GM19455 (cell line): ENCODE measurements around the gene IFITM10.

Source experiments
- ATAC-seq: cut with Tn5 transposase; IDR thresholded peaks from one replicate; pipeline ENCODE4 v1.9.1; 2021; ENCODE audit not compliant: unreplicated experiment

IFITM10 gene

DNA sequence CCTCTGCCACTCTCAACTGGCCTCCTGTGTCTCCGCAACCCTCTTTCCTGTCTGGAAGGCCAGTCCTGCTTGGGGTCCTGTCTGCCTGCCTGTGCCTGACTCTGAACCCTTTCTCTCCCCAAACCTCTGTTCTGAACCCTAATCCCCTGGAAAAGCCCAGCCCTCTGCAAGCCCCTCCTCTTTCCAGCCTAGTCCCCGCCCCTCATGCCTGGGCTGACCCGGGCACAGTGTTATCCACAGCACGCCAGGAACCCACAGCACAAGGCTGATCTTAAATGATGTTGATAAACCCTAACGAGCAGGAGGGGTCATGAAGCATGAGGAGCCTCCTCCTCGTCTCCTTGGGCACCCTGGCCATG is at the start of gene IFITM10:
TSS of gene IFITM10 (minus strand) at position 115 of the 359 bp plus-strand sequence. CDS start 153 bp downstream, outside the sequence.
- ATAC-seq = no peak

DNA sequence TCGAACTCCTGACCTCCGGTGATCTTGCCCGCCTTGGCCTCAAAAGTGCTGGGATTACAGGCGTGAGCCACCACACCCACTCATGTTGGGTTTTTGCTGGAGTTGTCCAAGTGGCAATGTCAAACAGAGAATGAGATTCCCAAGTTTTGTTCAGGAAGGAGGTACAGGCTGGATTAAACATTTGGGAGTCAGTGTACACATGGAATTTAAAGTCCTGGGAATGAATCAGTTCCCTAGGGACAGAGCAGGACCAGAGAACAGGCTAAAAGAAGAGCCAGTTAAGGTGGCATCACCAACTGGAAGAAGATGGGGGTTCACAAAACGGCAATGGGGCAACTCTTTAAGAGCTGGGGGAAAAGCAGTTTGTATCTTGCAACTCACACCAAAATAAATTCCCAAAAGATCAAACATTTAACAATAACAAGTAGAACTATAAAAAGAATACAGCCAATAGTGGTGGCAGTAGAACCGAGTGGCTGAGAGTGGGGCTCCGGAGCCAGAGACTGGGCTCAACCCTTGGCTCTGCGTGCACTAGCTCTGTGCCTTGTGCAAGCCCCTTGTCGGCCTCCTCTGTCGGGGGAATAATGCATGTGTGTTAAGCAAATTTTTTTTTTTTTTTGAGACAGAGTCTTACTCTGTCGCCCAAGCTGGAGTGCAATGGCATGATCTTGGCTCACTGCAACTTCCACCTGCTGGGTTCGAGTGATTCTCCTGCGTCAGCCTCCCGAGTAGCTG is 47.2 kb upstream of the IFITM10 start:
- no peak for ATAC-seq

DNA sequence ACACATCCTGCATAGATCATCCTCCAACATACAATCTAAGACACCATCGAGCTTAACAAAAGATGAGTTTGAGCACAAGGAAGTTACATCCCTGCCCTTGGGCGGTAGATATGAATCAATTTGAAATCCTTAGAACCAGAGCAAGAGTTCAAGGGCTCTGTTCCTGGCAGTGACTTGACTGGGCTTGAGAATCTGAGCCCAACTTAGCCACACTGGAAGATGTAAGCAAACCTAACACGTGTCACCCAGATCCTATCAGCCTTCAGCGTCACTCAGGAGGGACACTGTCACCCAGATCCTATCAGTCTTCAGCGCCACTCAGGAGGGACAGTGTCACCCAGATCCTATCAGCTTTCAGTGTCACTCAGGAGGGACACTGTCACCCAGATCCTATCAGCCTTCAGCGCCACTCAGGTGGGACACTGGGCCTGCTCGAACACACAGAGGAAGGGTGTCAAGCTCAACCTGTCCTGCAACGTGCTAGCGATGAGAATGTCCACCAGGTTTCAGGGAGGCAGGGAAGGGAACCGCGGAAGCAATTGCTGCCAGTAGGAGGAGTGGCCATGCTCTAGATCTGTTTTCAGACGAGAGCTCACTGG is 46.1 kb upstream of the IFITM10 start:
- no peak for ATAC-seq

DNA sequence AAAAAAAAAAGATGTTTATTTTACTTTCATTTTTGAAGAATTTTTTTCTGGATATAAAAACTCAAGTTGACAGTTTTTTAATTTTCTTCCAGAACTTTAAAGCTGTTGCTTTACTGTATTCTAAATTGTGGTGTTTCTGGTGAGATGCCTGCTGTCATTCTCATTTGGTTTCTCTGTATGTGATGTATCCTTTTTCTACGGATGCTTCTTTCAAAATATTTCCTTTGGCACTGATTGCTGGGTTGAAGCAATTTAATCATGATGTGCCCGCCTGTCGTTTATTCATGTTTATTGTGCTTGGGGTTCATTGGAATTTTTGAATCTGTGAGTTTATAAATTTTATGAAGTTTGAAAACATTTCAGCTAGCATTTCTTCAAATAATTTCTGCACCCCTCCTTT is 42.7 kb upstream of the IFITM10 start:
- no peak for ATAC-seq

DNA sequence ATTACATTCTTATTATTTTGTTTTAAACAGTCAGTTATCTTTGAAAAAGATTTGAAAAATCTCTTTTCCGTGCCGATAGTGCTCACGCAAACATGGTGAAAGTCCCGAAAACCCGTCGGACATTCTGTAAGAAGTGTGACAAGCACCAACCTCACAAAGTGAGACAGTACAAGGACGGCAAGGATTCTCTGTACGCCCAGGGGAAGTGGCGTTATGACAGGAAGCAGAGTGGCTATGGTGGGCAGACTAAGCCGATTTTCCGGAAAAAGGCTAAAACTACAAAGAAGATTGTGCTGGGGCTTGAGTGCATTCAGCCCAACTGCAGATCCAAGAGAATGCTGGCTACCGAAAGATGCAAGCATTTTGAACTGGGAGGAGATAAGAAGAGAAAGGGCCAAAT is 42.1 kb upstream of the IFITM10 start:
- no peak for ATAC-seq

DNA sequence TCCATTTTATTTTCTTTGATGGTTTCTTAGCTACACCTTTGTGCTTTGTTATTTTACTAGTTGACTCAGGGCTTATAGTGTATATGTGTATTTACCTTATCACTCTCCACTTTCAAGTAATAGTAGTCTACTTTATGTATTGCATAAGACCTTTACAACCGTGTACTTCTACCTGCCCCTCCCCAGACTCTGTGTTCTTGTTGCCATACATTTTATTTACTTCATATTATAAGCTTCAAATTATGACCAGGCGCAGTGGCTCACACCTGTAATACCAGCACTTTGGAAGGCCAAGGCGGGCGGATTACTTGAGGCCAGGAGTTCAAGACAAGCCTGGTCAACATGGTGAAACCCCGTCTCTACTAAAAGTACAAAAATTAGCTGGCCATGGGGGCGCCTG is 41.5 kb upstream of the IFITM10 start:
- no peak for ATAC-seq

DNA sequence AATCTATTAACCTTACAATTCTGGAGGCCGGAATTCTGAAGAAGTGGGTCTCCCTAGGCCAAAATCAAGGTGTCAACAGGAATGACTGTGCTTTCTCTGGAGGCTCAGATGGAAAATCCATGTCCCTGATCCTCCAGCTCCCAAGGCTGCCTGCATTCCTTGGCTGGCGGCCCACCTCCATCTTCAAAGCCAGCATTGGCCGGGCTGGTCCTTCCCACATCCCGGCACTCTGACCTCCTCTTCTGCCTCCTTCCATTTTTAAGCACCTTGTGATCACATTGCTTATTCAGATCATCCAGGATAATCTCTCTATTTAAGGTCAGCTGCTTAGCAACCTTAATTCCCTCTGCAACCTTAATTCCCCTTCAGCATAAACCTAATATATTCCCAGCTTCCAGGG is 36.1 kb upstream of the IFITM10 start:
- ATAC-seq = no peak

DNA sequence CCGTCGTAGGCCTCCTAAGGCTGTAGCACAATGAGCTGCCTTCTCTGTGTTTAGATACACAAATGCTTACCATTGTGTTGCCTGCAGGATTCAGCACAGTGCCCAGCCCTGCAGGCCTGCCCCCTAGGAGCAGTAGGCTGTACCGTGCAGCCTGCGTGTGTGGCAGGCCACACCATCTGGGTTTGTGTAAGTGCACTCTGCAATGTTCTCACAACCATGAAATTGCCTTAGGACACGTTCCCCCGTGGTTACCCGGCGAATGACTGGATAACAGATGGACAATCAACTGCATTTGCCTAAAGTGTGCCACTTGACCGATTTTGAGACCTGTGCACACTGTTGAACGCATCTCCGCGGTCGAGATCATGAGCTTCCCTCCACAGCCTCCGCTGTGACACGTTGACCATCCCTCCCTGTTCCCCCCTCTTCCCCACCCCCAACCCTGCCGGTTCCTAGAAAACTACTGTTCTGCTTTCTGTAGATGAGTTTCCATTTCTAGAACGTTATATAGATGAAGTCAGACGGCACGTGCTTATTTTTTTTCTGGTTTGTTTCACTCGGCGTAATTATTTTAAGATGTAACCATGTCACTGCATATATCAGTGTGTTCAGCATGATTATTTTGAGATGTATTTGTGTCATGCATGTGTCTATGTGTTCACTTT is 35.5 kb upstream of the IFITM10 start:
- no peak for ATAC-seq

DNA sequence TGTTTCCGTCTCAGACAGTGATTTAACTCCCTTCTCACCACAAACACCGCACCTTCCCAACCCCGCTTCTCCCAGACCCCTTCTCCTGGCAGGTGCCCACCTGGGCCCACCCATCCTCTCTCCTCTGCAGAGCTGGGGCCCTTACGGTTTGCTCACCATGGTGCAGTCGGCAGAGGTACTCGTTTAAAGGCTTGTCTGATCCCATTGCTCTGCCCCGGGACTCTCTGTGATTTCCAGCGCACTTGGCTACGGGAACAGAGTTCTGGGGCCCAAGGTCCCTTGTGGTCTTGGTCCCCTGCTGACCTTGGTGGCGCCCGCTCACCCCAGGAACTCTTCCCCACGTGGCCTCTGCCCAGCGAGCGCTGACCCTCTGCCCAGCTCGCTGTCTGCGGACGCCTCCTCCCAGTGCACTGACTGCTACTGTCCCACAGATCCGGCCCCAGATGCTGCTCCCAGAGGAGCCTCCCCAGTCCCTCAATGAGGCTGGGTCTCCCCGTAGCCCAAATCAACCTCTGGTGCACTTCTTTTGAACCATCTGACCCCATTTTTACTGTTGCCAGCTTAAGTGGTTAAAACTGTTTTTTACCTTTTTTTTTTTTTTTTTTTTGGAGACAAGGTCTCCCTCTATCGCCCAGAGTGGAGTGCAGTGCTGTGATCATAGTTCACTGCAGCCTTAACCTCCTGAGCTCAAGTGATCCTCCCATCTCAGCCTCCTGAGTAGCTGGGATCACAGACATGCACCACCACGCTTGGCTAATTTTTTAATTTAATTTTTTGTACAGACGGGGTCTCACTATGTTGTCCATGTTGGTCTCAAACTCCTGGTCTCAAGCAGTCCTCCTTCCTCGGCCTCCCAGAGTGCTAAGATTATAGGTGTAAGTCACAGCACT is 34.6 kb upstream of the IFITM10 start:
- ATAC-seq = no peak

DNA sequence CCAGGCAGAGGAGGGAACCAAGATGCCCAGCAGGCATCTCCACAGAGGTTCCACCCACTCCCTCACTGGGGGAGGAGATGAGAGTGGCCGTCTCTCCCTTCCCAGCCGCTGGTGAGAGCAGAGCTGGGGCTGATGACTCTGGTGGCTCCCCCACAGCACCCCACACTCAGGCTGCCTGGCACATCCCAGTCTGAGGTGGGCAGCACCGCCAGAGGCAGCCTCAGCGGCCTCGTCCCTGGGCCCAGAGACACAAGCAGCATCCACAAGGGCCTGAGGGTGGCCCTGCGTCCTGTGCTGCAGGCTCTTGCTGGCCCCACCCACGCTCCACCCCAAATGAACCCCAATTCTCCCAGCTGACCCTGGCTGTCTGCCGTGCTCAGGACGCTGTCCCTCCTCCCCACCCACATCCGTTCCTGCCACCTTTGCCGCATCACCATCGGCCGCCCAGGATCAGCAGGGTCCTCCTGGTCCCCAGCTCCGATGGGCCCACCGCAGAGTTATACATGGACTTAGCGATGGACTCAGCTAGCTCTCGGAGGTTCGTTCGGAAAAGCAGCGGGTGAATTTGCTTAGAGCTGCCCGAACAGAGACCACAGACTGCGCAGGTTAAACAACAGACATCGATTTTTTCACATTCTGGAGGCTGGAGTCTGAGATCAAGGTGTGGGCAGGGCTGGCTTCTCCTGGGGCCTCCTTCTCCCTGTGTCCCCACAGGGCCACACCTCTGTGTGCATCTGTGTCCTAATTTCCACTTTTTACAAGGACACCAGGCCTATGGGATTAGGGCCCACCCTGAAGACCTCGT is 33.5 kb upstream of the IFITM10 start:
- ATAC-seq = no peak

DNA sequence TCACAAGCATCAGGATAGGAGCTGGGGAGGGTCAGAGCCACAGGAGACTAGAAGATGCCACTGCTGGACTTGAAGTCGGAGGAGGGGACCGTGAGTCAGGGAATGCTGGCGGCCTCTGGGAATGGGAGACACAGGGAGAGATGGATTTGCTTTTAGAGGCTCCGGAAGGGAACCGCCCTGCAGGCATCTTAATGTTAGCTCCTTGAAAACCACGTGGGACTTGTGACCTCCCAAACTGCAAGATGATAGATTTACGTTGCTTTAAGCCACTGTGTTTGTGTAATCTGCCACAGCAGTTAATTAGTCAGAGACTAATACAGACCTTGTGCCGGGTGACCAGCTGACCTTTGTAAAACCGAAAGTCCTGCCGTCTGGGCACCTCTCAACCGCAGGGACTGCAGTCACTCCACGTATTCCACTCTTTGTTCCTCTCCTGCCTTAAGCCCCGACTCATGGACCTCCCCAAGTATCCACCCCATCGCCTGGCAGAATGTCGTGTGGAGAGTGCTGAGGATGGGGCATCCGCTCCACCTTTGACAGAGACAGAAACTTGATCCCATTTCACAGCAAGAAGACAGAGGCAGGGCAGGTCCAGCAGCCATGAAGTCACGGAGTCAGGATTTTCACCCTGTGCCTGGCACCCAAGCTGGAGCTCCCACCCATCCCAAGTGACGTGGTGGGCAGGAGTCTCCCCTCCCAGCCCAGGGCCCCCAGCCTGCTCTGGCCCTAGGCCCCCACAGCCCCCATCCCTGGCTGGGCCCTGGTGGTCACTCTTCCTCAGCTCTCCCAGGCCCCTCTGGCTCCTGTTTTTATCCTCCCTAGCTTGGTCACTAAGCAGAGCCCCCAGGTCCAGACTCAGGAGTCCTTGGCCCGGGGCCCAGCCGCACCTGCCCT is 32.7 kb upstream of the IFITM10 start:
- no peak for ATAC-seq

DNA sequence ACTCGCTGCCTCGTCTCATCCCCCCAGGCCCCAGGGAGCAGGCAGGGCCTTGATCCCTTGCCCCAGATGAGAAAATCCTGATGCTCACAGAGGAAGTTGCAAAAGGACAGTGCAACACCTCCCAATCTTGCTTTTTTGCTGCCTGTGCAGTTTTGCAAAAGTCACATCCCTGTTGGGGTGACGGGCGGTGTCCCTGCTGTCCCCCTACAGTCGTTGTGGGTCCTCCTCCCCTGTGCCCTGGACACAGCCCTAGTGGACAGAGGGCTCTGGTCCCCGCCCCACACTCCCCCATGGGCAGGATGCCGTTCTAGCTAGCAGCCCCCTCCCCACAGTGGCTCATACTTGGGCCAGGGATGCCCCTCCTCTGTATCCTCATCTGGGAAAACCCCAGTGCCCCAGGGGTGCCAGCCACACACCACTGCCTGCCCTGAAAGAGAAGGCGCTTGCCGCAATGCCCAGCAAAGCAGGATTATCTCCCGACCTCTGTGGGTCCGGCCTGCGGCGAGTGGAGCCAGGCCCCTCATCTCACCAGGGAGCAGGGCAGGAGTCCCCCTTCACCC is 31.7 kb upstream of the IFITM10 start:
- ATAC-seq = no peak

DNA sequence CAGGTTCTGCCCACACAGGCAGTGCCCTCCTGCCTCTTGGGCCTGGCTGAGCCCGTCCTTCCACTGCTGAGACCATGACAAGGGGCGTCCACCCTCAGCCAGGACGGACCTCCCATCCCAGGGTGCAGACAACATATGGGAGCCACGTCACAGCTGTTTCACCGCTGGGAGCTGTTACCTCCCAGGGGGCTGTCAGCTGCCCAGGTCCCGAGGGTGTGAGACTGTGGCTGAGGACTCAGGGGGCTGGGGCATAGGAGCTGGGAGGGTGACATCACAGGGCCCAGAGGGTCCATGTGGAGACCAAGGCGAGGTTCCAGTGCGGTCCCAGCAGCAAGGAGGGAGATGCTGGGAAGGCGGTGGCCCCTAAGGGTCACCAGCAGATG is 31.2 kb upstream of the IFITM10 start:
- ATAC-seq = no peak

DNA sequence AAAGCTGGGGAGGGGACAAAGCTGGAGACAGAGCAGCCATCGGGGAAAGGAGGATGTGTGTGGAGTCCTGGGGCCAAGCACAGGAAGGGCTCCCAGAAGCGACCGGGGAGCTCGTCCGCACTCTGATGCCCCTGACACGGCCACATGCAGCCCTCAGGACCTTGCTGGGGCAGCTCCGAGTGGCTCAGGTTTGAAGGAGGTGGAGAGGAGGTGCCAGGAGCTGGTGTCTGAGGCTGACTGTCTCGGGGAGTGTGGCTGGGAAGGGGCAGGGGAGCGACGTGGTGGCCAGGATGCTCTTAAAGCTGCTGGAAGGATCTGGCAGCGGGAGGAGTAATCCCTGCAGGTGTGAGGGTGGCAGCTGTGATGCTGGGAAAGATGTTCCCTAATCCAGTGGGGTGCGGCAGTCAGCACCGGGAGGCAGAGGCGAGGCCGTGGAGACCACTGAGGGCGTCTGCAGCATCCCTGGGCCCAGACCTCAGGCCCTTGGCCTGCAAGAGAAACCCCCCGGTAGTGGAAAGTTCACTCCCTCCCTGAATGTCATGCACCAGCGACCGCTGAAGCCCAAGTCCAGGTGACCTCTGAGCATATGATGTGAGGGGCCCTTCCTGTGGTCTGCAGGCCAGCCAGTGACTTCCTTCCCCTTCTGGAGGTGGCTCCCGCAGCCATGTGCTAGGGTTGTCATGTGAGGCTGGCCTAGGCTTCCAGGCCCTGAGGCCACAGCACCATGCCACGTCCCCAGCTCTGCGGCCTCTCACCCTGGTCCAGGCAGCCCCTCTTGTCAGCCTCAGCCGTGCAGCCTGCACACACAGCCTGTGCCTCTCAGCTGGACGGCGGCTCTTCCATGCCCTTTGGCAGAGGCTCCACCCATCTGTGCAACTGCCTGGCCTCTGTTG is 30.6 kb upstream of the IFITM10 start:
- no peak for ATAC-seq

DNA sequence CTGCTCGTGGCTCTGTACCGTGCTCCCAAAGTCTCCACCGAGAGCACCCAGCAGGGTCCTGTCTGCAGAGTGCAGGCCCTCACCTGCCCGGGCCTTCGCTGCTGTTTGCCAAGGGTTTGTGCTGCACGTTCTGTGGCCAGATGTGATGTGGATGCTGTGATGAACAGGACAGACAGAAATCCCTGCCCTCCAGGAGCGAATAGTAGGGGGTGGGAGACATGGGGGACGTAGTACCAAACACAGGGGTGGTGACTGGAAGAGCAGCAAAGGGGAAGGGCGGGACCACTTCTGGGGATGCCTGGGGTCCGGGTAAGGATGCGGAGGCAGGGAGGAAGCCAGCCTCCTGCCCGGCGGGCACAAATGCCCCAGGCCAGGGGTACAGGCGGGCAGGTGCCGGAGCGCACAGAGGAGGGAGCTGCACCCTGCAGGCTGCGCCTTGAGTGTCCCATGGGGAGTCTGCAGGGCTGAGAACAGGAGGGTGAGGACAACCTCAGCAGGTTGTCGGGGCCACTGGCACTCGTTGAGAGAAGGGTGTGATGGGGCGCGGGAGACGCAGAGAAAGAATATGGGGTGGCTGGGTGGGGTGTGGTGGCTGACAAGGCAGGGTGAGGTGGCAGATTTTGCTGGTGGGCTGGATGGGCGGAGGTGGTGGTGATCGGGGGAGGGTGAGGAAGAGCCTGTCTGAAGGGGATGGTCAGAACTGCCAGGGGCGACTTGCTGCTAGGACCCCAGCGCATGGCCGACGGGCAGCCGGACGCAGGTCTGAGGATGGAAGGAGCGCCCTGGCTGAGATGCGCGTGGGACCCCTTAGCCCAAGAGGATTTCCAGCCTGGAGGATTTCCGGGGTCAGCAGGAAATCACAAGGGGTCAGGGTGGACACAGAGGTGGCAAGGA is 29.7 kb upstream of the IFITM10 start:
- ATAC-seq = no peak

DNA sequence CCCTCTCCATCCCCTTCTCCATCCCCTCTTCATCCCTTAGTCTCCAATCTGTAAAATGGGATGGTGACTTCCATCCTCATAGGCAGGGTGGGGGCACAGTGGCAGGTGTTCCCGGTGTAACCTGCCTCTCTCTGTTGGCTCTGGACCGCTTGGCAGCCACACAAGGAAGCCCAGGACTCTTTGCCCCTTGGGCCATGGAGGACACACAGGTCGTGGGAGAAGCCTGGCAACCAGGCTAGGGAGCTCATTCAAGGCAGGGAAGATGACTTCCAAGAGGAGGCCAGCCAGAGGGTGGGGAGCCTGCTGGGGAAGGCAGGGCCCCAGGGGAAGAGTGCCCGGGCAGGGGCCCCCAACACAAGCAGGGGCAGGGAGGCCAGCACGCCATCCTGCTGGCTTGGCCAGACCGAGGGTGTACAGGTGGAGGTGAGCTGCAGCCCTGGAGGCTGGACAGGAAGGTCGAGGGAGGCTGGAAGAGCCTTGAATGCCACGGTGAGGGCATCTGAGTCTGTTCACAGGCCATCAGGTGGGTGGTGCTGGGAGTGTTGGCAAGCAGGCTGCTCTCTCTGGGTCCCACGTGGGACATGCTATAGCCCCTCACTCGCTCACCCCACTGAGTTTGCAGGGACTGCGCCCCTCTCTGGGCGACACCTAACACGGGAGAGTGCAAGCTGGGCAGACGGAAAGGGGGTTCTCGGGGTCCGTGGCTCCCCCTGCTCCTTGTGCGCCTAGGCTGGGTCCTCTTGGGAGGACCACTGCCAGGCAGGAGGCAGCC is 28.8 kb upstream of the IFITM10 start:
- ATAC-seq = no peak
